Measurements from ENCODE around the gene MYRIP.

Gene MYRIP

DNA sequence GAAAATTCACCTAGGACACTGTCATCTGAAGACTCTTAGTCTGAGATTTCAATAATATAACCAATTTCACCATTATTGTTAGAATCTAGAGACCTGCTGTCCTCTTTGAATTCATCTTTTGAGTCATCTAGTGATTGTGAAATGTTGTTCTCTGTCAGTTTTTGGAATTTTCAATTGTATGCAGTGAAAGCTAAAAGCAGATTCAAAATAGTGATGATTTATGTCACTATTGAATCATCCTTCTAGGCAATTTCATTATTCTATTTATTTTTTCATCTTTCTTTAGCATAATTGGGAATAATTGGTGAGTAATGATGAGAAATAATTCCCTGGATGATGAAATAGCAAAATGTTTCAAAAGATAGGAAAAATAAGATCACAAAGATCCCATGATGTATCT, 398.4 kb downstream of the MYRIP start:
- TF ChIP-seq SUZ12 (IDR thresholded peaks at IDR 0.05) (no peak), BHLHE40 (IDR thresholded peaks at IDR 0.05; ENCODE audit: borderline replicate concordance) (no peak)
- no peak for DNase-seq (ENCODE audit: extremely low spot score)
- ChIA-PET POLR2A (no interaction called here), CTCF (no interaction called here)

- ChIA-PET POLR2A (no interaction called here), CTCF (no interaction called here)
- TF ChIP-seq ZNF384 (IDR thresholded peaks at IDR 0.05), result no peak
- TF ChIP-seq LEF1 (IDR thresholded peaks at IDR 0.05; ENCODE audit: borderline replicate concordance), result no peak
- no peak for TF ChIP-seq SUZ12 (IDR thresholded peaks at IDR 0.05)
- TF ChIP-seq NFRKB (IDR thresholded peaks at IDR 0.05), result no peak
- TF ChIP-seq ARNT (IDR thresholded peaks at IDR 0.05), result no peak
- TF ChIP-seq L3MBTL2 (conservative IDR thresholded peaks at IDR 0.05), result no peak
- TF ChIP-seq CTBP1 (IDR thresholded peaks at IDR 0.05; ENCODE audit: borderline replicate concordance), result no peak
- TF ChIP-seq, protein P1, sequence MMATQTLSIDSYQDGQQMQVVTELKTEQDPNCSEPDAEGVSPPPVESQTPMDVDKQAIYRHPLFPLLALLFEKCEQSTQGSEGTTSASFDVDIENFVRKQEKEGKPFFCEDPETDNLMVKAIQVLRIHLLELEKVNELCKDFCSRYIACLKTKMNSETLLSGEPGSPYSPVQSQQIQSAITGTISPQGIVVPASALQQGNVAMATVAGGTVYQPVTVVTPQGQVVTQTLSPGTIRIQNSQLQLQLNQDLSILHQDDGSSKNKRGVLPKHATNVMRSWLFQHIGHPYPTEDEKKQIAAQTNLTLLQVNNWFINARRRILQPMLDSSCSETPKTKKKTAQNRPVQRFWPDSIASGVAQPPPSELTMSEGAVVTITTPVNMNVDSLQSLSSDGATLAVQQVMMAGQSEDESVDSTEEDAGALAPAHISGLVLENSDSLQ (IDR thresholded peaks at IDR 0.05), result no peak
- TF ChIP-seq FOXM1 (IDR thresholded peaks at IDR 0.05; ENCODE audit: borderline replicate concordance), result no peak
- TF ChIP-seq HDGF (IDR thresholded peaks at IDR 0.05; ENCODE audit: borderline replicate concordance), result no peak
- no peak for TF ChIP-seq FOXK2 (IDR thresholded peaks at IDR 0.05)
- no peak for TF ChIP-seq SP1 (IDR thresholded peaks at IDR 0.05)
- no peak for TF ChIP-seq BHLHE40 (IDR thresholded peaks at IDR 0.05; ENCODE audit: borderline replicate concordance)
- TF ChIP-seq TARDBP (IDR thresholded peaks at IDR 0.05), result no peak
- TF ChIP-seq ELF4 (IDR thresholded peaks at IDR 0.05), result no peak
- TF ChIP-seq FOXA1 (IDR thresholded peaks at IDR 0.05), result no peak
- no peak for DNase-seq (ENCODE audit: extremely low spot score)
Measured at GRCh38 chr3:40208251-40208650, 398.8 kb downstream of the MYRIP start.

DNA sequence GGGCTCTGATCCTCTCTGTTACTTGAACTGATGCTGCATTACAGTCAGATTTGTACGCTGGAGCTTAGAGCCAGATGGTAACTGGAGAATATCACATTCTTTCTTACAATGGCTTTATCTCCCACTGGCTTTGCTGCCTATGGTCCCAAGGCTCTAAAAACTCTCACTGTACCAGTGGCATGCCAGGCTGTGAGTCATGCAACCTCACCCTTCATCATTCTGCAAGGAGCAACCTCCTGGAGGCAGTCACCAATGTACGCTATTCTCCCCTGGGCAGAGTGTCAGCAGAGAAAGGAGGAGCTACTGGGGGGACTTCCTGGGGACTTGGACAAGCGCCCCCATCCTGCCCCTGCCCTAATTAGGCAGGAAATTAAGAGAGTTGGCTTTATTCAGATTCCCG, 402.2 kb downstream of the MYRIP start:
- POLR2A ChIA-PET, result no interaction called here
- no peak for DNase-seq (ENCODE audit: extremely low spot score)
- CTCF ChIA-PET, result no interaction called here
- TF ChIP-seq, protein P1 (IDR thresholded peaks at IDR 0.05), result no peak
- TF ChIP-seq ARNT (IDR thresholded peaks at IDR 0.05) (no peak), FOXA1 (IDR thresholded peaks at IDR 0.05) (no peak), NFRKB (IDR thresholded peaks at IDR 0.05) (no peak), LEF1 (IDR thresholded peaks at IDR 0.05; ENCODE audit: borderline replicate concordance) (no peak)

GRCh38 chr3:40213556-40213955, 404.1 kb downstream of the MYRIP start:
- TF ChIP-seq BHLHE40 (IDR thresholded peaks at IDR 0.05; ENCODE audit: borderline replicate concordance), result no peak
- TF ChIP-seq CTBP1 (IDR thresholded peaks at IDR 0.05; ENCODE audit: borderline replicate concordance), result no peak
- TF ChIP-seq ELF4 (IDR thresholded peaks at IDR 0.05), result no peak
- TF ChIP-seq SUZ12 (IDR thresholded peaks at IDR 0.05), result no peak
- no peak for TF ChIP-seq ZNF384 (IDR thresholded peaks at IDR 0.05)
- CTCF ChIA-PET, result interaction anchor here (1.3 kb wide), 1 partner anchor 105 kb away, joined by 4 read pairs; no protein-coding TSS in a partner anchor
- POLR2A ChIA-PET, result no interaction called here
- DNase-seq (ENCODE audit: extremely low spot score), result no peak

- TF ChIP-seq ELF4 (IDR thresholded peaks at IDR 0.05) (no peak), TARDBP (IDR thresholded peaks at IDR 0.05) (no peak), HDGF (IDR thresholded peaks at IDR 0.05; ENCODE audit: borderline replicate concordance) (no peak), BHLHE40 (IDR thresholded peaks at IDR 0.05; ENCODE audit: borderline replicate concordance) (no peak), L3MBTL2 (conservative IDR thresholded peaks at IDR 0.05) (no peak), ARNT (IDR thresholded peaks at IDR 0.05) (no peak), NFRKB (IDR thresholded peaks at IDR 0.05) (no peak), SP1 (IDR thresholded peaks at IDR 0.05) (no peak), FOXK2 (IDR thresholded peaks at IDR 0.05) (no peak), SUZ12 (IDR thresholded peaks at IDR 0.05) (no peak), FOXA1 (IDR thresholded peaks at IDR 0.05) (no peak), LEF1 (IDR thresholded peaks at IDR 0.05; ENCODE audit: borderline replicate concordance) (no peak), ZNF384 (IDR thresholded peaks at IDR 0.05) (no peak), FOXM1 (IDR thresholded peaks at IDR 0.05; ENCODE audit: borderline replicate concordance) (no peak), CTBP1 (IDR thresholded peaks at IDR 0.05; ENCODE audit: borderline replicate concordance) (no peak)
- TF ChIP-seq, protein P1 (IDR thresholded peaks at IDR 0.05), result no peak
- ChIA-PET CTCF (no interaction called here), POLR2A (no interaction called here)
- no peak for DNase-seq (ENCODE audit: extremely low spot score)
Measured at GRCh38 chr3:40215015-40215414, 405.6 kb downstream of the MYRIP start.

- ChIA-PET POLR2A (no interaction called here), CTCF (no interaction called here)
- DNase-seq (ENCODE audit: extremely low spot score), result no peak
- no peak for TF ChIP-seq L3MBTL2 (conservative IDR thresholded peaks at IDR 0.05)
- TF ChIP-seq CTBP1 (IDR thresholded peaks at IDR 0.05; ENCODE audit: borderline replicate concordance), result no peak
- TF ChIP-seq SP1 (IDR thresholded peaks at IDR 0.05), result no peak
- TF ChIP-seq FOXK2 (IDR thresholded peaks at IDR 0.05), result no peak
- no peak for TF ChIP-seq HDGF (IDR thresholded peaks at IDR 0.05; ENCODE audit: borderline replicate concordance)
- TF ChIP-seq, protein P1 (IDR thresholded peaks at IDR 0.05), result no peak
- no peak for TF ChIP-seq FOXA1 (IDR thresholded peaks at IDR 0.05)
- TF ChIP-seq BHLHE40 (IDR thresholded peaks at IDR 0.05; ENCODE audit: borderline replicate concordance), result no peak
- TF ChIP-seq TARDBP (IDR thresholded peaks at IDR 0.05), result no peak
- no peak for TF ChIP-seq ARNT (IDR thresholded peaks at IDR 0.05)
- no peak for TF ChIP-seq SUZ12 (IDR thresholded peaks at IDR 0.05)
- no peak for TF ChIP-seq FOXM1 (IDR thresholded peaks at IDR 0.05; ENCODE audit: borderline replicate concordance)
- no peak for TF ChIP-seq ELF4 (IDR thresholded peaks at IDR 0.05)
- no peak for TF ChIP-seq NFRKB (IDR thresholded peaks at IDR 0.05)
- no peak for TF ChIP-seq ZNF384 (IDR thresholded peaks at IDR 0.05)
- no peak for TF ChIP-seq LEF1 (IDR thresholded peaks at IDR 0.05; ENCODE audit: borderline replicate concordance)
Measured at GRCh38 chr3:40216471-40216870, 407.1 kb downstream of the MYRIP start.
